ENCODE data around the gene OR8B3.

Gene OR8B3

DNA sequence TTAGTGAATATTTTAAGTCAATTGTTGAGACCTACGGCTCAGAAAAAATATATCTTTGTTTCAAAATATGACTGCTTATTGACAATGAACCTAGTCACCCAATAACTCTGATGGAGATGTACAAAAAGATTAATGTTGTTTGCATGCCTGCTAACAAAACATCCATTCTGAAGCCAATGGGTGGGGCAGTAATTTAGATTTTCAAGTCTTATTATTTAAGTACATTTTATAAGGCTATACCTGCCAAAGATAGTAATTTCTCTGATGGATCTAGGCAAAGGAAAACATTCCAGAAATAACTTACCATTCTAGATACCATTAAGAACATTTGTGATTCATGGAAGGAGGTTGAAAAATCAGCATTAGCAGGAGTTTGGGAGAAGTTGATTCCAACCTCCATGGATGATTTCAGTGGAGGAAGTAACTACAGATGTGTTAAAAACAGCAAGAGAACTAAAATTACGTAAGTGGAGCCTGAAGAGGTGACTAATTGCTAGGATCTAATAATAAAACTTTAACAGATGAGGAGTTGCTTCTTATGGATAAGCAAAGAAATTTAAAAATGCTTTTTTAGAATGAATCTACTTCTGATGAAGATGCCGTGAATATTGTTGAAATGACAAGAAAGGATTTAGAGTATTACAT is 52.4 kb downstream of the OR8B3 start:
- DNase-seq: no peak
